ENCODE data around the gene SMG1. TPM values are rescaled to one million over a fixed set of nuclear protein-coding genes. Genes with fewer than 3 reads are reported as not detected.

The SMG1 gene
- total and polyA plus RNA-seq, 2 donors: 20.8 to 31.9 TPM

DNA sequence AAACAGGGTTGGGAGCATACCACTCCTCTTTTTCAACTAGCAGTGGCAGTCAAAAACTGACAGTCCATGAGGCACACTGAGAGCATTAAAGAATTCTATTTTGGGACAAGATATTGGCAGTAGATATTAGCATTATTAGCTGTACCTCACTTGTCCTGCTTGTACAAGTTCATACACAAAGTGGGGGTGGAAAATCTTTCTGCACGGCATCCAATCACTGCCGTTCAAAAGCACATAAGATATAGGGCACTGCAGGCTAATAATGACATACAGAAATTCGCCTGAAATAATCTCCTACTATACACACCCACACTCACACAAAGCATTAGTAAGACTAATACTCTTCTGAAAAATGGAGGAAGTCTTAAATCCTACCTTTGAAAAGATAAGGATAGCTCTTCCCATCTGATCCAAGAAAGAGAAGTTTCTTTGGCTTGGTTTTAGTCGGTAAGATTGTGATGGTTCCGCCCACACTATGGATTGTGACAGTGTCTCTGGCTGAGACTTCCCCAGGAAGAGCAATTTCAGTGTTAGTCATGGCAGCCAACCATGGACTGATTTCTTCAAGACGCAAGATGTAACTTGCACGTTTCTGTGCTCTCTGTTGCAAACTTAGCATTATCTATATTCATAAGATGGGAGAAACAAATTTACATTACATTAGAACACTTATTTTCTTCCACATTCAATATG, 84.2 kb downstream of the SMG1 start:
- WGBS: 99% methylated on average over 7 of the region's 7 CpGs
- Histone ChIP-seq H3K27me3 (ENCODE audit: control insufficient read depth in 2 of 2, insufficient read depth in 1 of 2, low read length in 1 of 2) (no peaks in the 10 kb centered on the region), H3K4me3 (ENCODE audit: low read length in 2 of 2) (no peak overlapping the region), H3K4me1 (ENCODE audit: control insufficient read depth in 2 of 2, insufficient read depth in 2 of 2, low read length in 2 of 2) (no peaks in the 10 kb centered on the region), H3K27ac (ENCODE audit: low read depth in 1 of 2, low read length in 1 of 2) (no peak overlapping the region), H3K36me3 (ENCODE audit: control insufficient read depth in 2 of 2, insufficient read depth in 2 of 2, low read length in 1 of 2) (peaks cover 59 to 81% of the 10 kb centered on the region in 2 donors), H3K9me3 (ENCODE audit: control insufficient read depth in 2 of 2, insufficient read depth in 1 of 2, low read length in 1 of 2) (no peaks in the 10 kb centered on the region)
- DNase-seq (ENCODE audit: low read depth in 6 of 9, low spot score in 9 of 9): no peak

DNA sequence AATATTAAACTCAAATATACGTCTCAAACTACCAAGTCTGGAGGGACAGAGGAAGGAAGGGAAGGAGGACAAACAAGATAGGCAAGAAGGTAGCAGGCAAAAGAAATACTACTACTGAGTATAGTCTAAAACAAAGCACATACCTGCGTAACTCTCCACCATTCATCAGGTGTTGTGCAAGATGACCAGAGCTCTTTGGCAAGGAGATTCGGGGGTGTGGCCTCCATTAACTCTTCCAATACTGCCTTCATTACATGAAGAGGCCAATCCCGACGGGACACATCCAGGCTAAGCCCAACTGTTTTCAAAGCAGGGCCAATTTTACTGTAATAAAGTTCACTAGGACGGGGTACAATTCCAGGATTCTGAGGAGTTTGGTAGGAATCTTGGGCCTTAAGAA, 86.7 kb downstream of the SMG1 start:
- Histone ChIP-seq H3K9me3 (ENCODE audit: control insufficient read depth in 2 of 2, insufficient read depth in 1 of 2, low read length in 1 of 2) (no peaks in the 10 kb centered on the region), H3K27ac (ENCODE audit: low read depth in 1 of 2, low read length in 1 of 2) (no peak overlapping the region), H3K4me1 (ENCODE audit: control insufficient read depth in 2 of 2, insufficient read depth in 2 of 2, low read length in 2 of 2) (no peaks in the 10 kb centered on the region), H3K27me3 (ENCODE audit: control insufficient read depth in 2 of 2, insufficient read depth in 1 of 2, low read length in 1 of 2) (no peaks in the 10 kb centered on the region), H3K36me3 (ENCODE audit: control insufficient read depth in 2 of 2, insufficient read depth in 2 of 2, low read length in 1 of 2) (peaks cover 66 to 81% of the 10 kb centered on the region in 2 donors), H3K4me3 (ENCODE audit: low read length in 2 of 2) (no peak overlapping the region)
- no peak for DNase-seq (ENCODE audit: low read depth in 6 of 9, low spot score in 9 of 9)
- 94% methylated on average over 6 of the region's 6 CpGs for WGBS

DNA sequence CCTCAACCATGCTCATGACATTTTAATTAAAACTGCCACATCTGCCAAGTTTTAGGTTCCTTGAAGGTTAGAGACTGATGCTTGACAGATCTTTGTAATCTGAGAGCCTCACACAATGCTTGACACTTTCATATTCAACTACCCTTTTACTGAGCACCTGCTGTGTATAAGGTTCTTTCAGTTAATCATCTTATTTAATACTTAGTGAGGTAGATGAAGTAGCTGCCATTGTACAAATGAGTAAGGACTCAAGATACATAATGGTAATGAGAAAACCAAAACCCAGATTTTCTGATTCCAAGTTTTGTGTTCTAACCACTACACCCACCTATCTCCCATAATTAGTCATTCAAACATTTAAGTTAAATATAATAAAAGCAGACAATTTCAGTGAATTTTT, 89.5 kb downstream of the SMG1 start:
- DNase-seq (ENCODE audit: low read depth in 6 of 9, low spot score in 9 of 9): no peak
- Histone ChIP-seq H3K27ac (ENCODE audit: low read depth in 1 of 2, low read length in 1 of 2) (no peak overlapping the region), H3K27me3 (ENCODE audit: control insufficient read depth in 2 of 2, insufficient read depth in 1 of 2, low read length in 1 of 2) (no peaks in the 10 kb centered on the region), H3K4me1 (ENCODE audit: control insufficient read depth in 2 of 2, insufficient read depth in 2 of 2, low read length in 2 of 2) (no peaks in the 10 kb centered on the region), H3K4me3 (ENCODE audit: low read length in 2 of 2) (no peak overlapping the region), H3K9me3 (ENCODE audit: control insufficient read depth in 2 of 2, insufficient read depth in 1 of 2, low read length in 1 of 2) (no peaks in the 10 kb centered on the region), H3K36me3 (ENCODE audit: control insufficient read depth in 2 of 2, insufficient read depth in 2 of 2, low read length in 1 of 2) (peaks cover 66 to 86% of the 10 kb centered on the region in 2 donors)

DNA sequence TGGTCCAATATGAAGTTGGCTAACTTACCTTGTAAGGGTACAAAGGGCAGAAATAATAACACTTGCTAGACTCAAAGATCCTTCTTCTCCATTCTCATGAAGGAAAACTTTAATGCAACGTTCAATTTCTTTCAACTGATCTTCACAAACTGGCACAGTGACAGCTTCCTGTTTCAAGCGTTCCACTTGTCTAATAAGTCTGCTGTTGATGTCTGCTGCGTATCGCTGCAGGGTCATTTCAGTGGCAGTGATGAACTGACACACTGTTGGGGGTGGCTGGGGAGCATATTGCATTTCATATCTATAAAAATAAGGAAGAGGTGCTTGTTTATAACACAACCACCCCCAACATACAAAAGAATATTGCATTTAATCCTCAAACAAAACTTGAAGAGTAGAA, 91.3 kb downstream of the SMG1 start:
- Histone ChIP-seq H3K27me3 (ENCODE audit: control insufficient read depth in 2 of 2, insufficient read depth in 1 of 2, low read length in 1 of 2) (no peaks in the 10 kb centered on the region), H3K4me3 (ENCODE audit: low read length in 2 of 2) (no peak overlapping the region), H3K36me3 (ENCODE audit: control insufficient read depth in 2 of 2, insufficient read depth in 2 of 2, low read length in 1 of 2) (peaks cover 75 to 84% of the 10 kb centered on the region in 2 donors), H3K4me1 (ENCODE audit: control insufficient read depth in 2 of 2, insufficient read depth in 2 of 2, low read length in 2 of 2) (no peaks in the 10 kb centered on the region), H3K9me3 (ENCODE audit: control insufficient read depth in 2 of 2, insufficient read depth in 1 of 2, low read length in 1 of 2) (no peaks in the 10 kb centered on the region), H3K27ac (ENCODE audit: low read depth in 1 of 2, low read length in 1 of 2) (no peak overlapping the region)
- DNase-seq (ENCODE audit: low read depth in 6 of 9, low spot score in 9 of 9): no peak
- 88% methylated on average over 4 of the region's 4 CpGs for WGBS

DNA sequence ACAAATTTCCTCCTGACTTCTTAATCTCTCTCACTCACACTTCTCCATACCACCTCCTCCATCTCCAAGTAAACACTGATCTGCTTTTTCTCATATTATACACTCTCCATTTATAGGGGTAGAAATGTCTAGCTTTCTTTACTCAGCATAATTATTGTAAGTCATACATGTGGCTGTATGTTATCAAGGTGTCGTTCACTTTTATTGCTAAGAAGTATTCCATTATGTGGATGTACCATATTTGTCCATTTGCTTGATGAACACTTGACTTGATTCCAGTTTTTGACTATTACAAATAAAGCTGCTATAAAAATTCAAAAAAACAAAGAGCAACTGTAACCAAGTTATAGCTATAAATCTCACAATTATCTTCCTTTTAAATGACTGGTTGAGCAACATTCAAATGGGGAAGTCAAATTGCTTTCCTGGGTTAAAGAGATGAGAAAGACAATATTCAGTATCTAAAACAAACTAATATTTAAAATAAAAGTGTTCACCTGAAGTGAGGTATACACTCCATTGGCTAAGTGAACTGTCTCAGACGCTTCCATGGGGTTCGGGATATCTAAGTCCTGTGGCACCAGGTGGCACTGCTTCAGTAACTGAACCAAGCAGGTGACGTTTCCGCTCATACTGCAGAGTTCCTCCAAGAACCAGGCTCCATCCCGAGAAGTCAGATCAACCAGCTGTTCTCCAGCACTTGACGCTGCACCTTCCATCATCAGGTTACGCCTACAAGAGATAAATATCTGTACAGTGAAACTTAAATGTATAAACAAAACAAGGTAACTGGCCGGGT, 92.3 kb downstream of the SMG1 start:
- H3K27me3 ChIP-seq (ENCODE audit: control insufficient read depth in 2 of 2, insufficient read depth in 1 of 2, low read length in 1 of 2): no peaks in the 10 kb centered on the region
- WGBS: 99% methylated on average over 9 of the region's 9 CpGs
- no peak overlapping the region for H3K27ac ChIP-seq (ENCODE audit: low read depth in 1 of 2, low read length in 1 of 2)
- no peak for DNase-seq (ENCODE audit: low read depth in 6 of 9, low spot score in 9 of 9)
- no peaks in the 10 kb centered on the region for H3K4me1 ChIP-seq (ENCODE audit: control insufficient read depth in 2 of 2, insufficient read depth in 2 of 2, low read length in 2 of 2)
- H3K4me3 ChIP-seq (ENCODE audit: low read length in 2 of 2): no peak overlapping the region
- no peaks in the 10 kb centered on the region for H3K9me3 ChIP-seq (ENCODE audit: control insufficient read depth in 2 of 2, insufficient read depth in 1 of 2, low read length in 1 of 2)
- H3K36me3 ChIP-seq (ENCODE audit: control insufficient read depth in 2 of 2, insufficient read depth in 2 of 2, low read length in 1 of 2): peaks cover 73 to 83% of the 10 kb centered on the region in 2 donors

DNA sequence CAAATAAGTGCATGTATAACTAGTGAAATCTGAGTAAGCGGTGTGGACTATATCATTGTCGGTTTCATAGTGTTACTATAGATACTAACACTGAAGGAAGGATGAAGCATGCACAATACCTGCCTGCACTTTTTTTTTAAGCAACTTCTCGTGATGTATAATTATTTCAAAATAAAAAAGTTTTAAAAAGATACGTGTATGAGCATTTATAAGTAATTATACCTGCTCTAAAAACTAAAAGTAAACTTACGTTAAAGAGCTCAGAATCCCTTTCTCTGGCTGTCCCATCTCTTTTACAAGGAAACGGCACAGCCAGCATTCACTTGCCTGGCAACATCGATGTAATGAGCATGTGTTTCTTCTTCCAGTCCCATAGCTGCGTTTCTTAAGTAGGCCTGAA, 93.6 kb downstream of the SMG1 start:
- no peaks in the 10 kb centered on the region for H3K9me3 ChIP-seq (ENCODE audit: control insufficient read depth in 2 of 2, insufficient read depth in 1 of 2, low read length in 1 of 2)
- 98% methylated on average over 8 of the region's 8 CpGs for WGBS
- no peak overlapping the region for H3K27ac ChIP-seq (ENCODE audit: low read depth in 1 of 2, low read length in 1 of 2)
- H3K4me1 ChIP-seq (ENCODE audit: control insufficient read depth in 2 of 2, insufficient read depth in 2 of 2, low read length in 2 of 2): no peaks in the 10 kb centered on the region
- DNase-seq (ENCODE audit: low read depth in 6 of 9, low spot score in 9 of 9): no peak
- no peak overlapping the region for H3K4me3 ChIP-seq (ENCODE audit: low read length in 2 of 2)
- H3K27me3 ChIP-seq (ENCODE audit: control insufficient read depth in 2 of 2, insufficient read depth in 1 of 2, low read length in 1 of 2): no peaks in the 10 kb centered on the region
- peaks cover 75 to 80% of the 10 kb centered on the region in 2 donors for H3K36me3 ChIP-seq (ENCODE audit: control insufficient read depth in 2 of 2, insufficient read depth in 2 of 2, low read length in 1 of 2)

DNA sequence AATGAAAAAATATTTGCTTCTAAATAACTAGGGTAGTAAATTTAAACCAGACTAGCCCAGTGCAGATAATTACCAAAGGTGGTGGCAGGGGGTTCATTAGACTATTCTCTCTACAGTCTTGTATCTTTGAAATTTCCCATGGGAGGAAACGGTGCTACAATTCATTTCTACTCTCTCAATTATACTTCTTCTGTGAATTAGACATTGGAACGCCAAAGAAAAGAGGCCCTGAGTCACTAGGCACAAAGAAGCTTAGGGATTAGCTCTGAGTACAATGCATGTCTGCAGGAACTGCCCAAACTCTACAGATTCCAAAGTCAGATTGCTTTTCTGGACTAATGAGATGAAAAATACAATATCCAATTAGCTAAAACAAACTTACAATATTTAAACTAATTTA, 94.2 kb downstream of the SMG1 start:
- no peak for DNase-seq (ENCODE audit: low read depth in 6 of 9, low spot score in 9 of 9)
- Histone ChIP-seq H3K9me3 (ENCODE audit: control insufficient read depth in 2 of 2, insufficient read depth in 1 of 2, low read length in 1 of 2) (no peaks in the 10 kb centered on the region), H3K36me3 (ENCODE audit: control insufficient read depth in 2 of 2, insufficient read depth in 2 of 2, low read length in 1 of 2) (peaks cover 71 to 76% of the 10 kb centered on the region in 2 donors), H3K27me3 (ENCODE audit: control insufficient read depth in 2 of 2, insufficient read depth in 1 of 2, low read length in 1 of 2) (no peaks in the 10 kb centered on the region), H3K4me1 (ENCODE audit: control insufficient read depth in 2 of 2, insufficient read depth in 2 of 2, low read length in 2 of 2) (no peaks in the 10 kb centered on the region), H3K4me3 (ENCODE audit: low read length in 2 of 2) (no peak overlapping the region), H3K27ac (ENCODE audit: low read depth in 1 of 2, low read length in 1 of 2) (no peak overlapping the region)
- 98% methylated on average over 2 of the region's 2 CpGs for WGBS

DNA sequence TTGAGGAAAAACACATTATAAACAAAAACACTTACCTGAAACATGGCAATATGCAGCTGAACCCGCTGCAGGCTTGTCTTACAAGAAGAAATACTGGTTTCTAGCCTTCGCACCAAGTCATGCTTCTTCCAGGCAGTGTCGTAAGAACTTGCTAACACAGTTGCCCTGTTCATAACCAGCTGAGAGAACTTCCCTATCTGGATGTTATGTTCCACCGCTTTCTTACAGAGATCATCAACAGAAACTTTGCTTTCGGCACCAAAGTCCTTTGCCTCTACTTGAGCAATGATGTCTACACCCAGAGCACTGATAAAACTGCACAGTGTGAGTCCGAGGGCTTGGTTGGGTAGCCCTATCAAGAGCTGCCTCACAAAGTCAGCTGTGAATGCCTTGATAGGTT, 97.0 kb downstream of the SMG1 start:
- DNase-seq (ENCODE audit: low read depth in 6 of 9, low spot score in 9 of 9): no peak
- peaks cover 49 to 53% of the 10 kb centered on the region in 2 donors for H3K36me3 ChIP-seq (ENCODE audit: control insufficient read depth in 2 of 2, insufficient read depth in 2 of 2, low read length in 1 of 2)
- H3K9me3 ChIP-seq (ENCODE audit: control insufficient read depth in 2 of 2, insufficient read depth in 1 of 2, low read length in 1 of 2): no peaks in the 10 kb centered on the region
- WGBS: 98% methylated on average over 6 of the region's 6 CpGs
- no peak overlapping the region for H3K27ac ChIP-seq (ENCODE audit: low read depth in 1 of 2, low read length in 1 of 2)
- H3K27me3 ChIP-seq (ENCODE audit: control insufficient read depth in 2 of 2, insufficient read depth in 1 of 2, low read length in 1 of 2): no peaks in the 10 kb centered on the region
- no peak overlapping the region for H3K4me3 ChIP-seq (ENCODE audit: low read length in 2 of 2)
- H3K4me1 ChIP-seq (ENCODE audit: control insufficient read depth in 2 of 2, insufficient read depth in 2 of 2, low read length in 2 of 2): no peaks in the 10 kb centered on the region

DNA sequence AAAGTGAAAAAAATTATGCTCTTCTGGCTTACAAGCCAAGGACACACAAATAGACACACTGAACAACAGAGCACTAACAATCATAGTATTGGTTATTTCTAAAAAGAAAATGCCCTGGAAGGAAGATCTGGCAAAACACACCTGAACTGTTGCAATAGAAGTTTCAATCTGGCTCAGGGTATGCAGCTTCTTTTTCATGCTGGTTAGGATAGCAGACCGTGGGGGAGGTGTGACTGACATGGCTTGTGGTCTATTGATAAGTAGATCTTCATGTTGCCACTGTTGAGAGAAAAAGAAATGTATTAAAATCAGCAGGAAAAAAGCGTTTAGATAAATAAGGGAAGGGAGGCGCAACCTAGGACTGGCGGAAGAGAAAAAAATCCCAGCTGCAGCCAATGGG, 98.3 kb downstream of the SMG1 start:
- DNase-seq (ENCODE audit: low read depth in 6 of 9, low spot score in 9 of 9): no peak
- Histone ChIP-seq H3K9me3 (ENCODE audit: control insufficient read depth in 2 of 2, insufficient read depth in 1 of 2, low read length in 1 of 2) (no peaks in the 10 kb centered on the region), H3K36me3 (ENCODE audit: control insufficient read depth in 2 of 2, insufficient read depth in 2 of 2, low read length in 1 of 2) (peaks cover 43 to 44% of the 10 kb centered on the region in 2 donors), H3K27ac (ENCODE audit: low read depth in 1 of 2, low read length in 1 of 2) (no peak overlapping the region), H3K4me3 (ENCODE audit: low read length in 2 of 2) (no peak overlapping the region), H3K27me3 (ENCODE audit: control insufficient read depth in 2 of 2, insufficient read depth in 1 of 2, low read length in 1 of 2) (no peaks in the 10 kb centered on the region), H3K4me1 (ENCODE audit: control insufficient read depth in 2 of 2, insufficient read depth in 2 of 2, low read length in 2 of 2) (no peaks in the 10 kb centered on the region)
- 96% methylated on average over 4 of the region's 4 CpGs for whole genome bisulfite sequencing

All from thymus (tissue), 11 donors.